Liver (tissue), 9 donors: ENCODE results near the gene CCN5. TPM values are rescaled to one million over a fixed set of nuclear protein-coding genes. Genes with fewer than 3 reads are reported as not detected.

Experiments used
- DNase-seq: peaks from one replicate; pipeline ENCODE4 v3.0.0-alpha.2; 2017; ENCODE audit warnings: low spot score
- H3K27ac ChIP-seq, 2 donors: one replicate each; pipeline ENCODE4 v1.7.0; 2013; ENCODE audit warnings: inconsistent platforms in 2 of 2, low read length in 2 of 2, control low read depth in 1 of 2, low read depth in 1 of 2, mild to moderate bottlenecking in 1 of 2
- H3K27me3 ChIP-seq, 4 donors: one replicate each; pipeline versions ENCODE4 v1.6.1 to v1.7.0; 2013; ENCODE audit warnings: low read length in 3 of 4, inconsistent platforms in 1 of 4, mild to moderate bottlenecking in 1 of 4, moderate library complexity in 1 of 4; ENCODE audit not compliant: control insufficient read depth in 4 of 4, insufficient read depth in 4 of 4
- H3K36me3 ChIP-seq, 4 donors: one replicate each; pipeline versions ENCODE4 v1.6.1 to v1.7.0; 2013; ENCODE audit warnings: low read length in 3 of 4, mild to moderate bottlenecking in 3 of 4, low read depth in 1 of 4, moderate library complexity in 1 of 4; ENCODE audit not compliant: control insufficient read depth in 4 of 4, insufficient read depth in 3 of 4
- H3K4me1 ChIP-seq, 4 donors: one replicate each; pipeline versions ENCODE4 v1.6.1 to v1.7.0; 2013; ENCODE audit warnings: low read length in 3 of 4, mild to moderate bottlenecking in 3 of 4, moderate library complexity in 1 of 4; ENCODE audit not compliant: control insufficient read depth in 4 of 4, insufficient read depth in 4 of 4
- H3K4me3 ChIP-seq, 3 donors: one replicate each; pipeline versions ENCODE4 v1.6.1 to v1.7.0; 2013; ENCODE audit warnings: low read length in 3 of 3, control low read depth in 1 of 3, low read depth in 1 of 3, mild to moderate bottlenecking in 1 of 3
- H3K9ac ChIP-seq, 2 donors: one replicate each; pipeline ENCODE4 v1.7.0; 2013; ENCODE audit warnings: low read length in 2 of 2, mild to moderate bottlenecking in 2 of 2, moderate library complexity in 2 of 2, control low read depth in 1 of 2, low read depth in 1 of 2
- H3K9me3 ChIP-seq, 4 donors: one replicate each; pipeline versions ENCODE4 v1.6.1 to v1.7.0; 2013; ENCODE audit warnings: low read length in 3 of 4; ENCODE audit not compliant: control insufficient read depth in 4 of 4
- ATF3 ChIP-seq: IDR thresholded peaks from 2 replicates; pipeline ENCODE4 v1.6.1; 2016; ENCODE audit warnings: antibody characterized with exemption
- CTCF ChIP-seq: fragments of 150-350 bp; IDR thresholded peaks from 2 replicates; pipeline ENCODE4 v1.5.1; 2017; ENCODE audit warnings: improper control_type of control experiment, low read depth, low read length; ENCODE audit not compliant: missing input control
- EGR1 ChIP-seq, 2 donors: IDR thresholded peaks; 2 replicates each; pipeline ENCODE4 v1.6.1; 2016 to 2018; ENCODE audit warnings: antibody characterized with exemption in 2 of 2, low read depth in 2 of 2
- FOXA2 ChIP-seq: IDR thresholded peaks from 2 replicates; pipeline ENCODE4 v1.6.1; 2016; ENCODE audit warnings: antibody characterized with exemption
- GABPA ChIP-seq, 2 donors: IDR thresholded peaks in 1 of 2; conservative IDR thresholded peaks in 1 of 2; 2 replicates each; pipeline ENCODE4 v1.6.1; 2016; ENCODE audit warnings: antibody characterized with exemption in 2 of 2, mild to moderate bottlenecking in 1 of 2, moderate library complexity in 1 of 2
- HNF4A ChIP-seq, 2 donors: conservative IDR thresholded peaks; 2 replicates each; pipeline ENCODE4 v1.6.1; 2016; ENCODE audit warnings: antibody characterized with exemption in 2 of 2, mild to moderate bottlenecking in 2 of 2
- HNF4G ChIP-seq: IDR thresholded peaks from 2 replicates; pipeline ENCODE4 v1.6.1; 2016; ENCODE audit warnings: antibody characterized with exemption
- JUND ChIP-seq, 2 donors: IDR thresholded peaks; 2 replicates each; pipeline ENCODE4 v1.6.1; 2016; ENCODE audit warnings: antibody characterized with exemption in 2 of 2
- MAX ChIP-seq: IDR thresholded peaks from 2 replicates; pipeline ENCODE4 v1.6.1; 2016; ENCODE audit warnings: antibody characterized with exemption
- NR2F2 ChIP-seq: IDR thresholded peaks from 2 replicates; pipeline ENCODE4 v1.6.1; 2016; ENCODE audit warnings: antibody characterized with exemption
- RAD21 ChIP-seq, 2 donors: IDR thresholded peaks; 2 replicates each; pipeline ENCODE4 v1.6.1; 2016; ENCODE audit warnings: antibody characterized with exemption in 2 of 2, mild to moderate bottlenecking in 2 of 2
- REST ChIP-seq: IDR thresholded peaks from 2 replicates; pipeline ENCODE4 v1.6.1; 2016; ENCODE audit warnings: antibody characterized with exemption, mild to moderate bottlenecking
- RXRA ChIP-seq, 2 donors: IDR thresholded peaks; 2 replicates each; pipeline ENCODE4 v1.6.1; 2017 to 2018; ENCODE audit warnings: antibody characterized with exemption in 2 of 2, mild to moderate bottlenecking in 1 of 2
- SP1 ChIP-seq: IDR thresholded peaks from 2 replicates; pipeline ENCODE4 v1.6.1; 2018; ENCODE audit warnings: antibody characterized with exemption, mild to moderate bottlenecking
- TAF1 ChIP-seq: conservative IDR thresholded peaks from 2 replicates; pipeline ENCODE4 v1.6.1; 2016; ENCODE audit warnings: antibody characterized with exemption, mild to moderate bottlenecking
- YY1 ChIP-seq: IDR thresholded peaks from 2 replicates; pipeline ENCODE4 v1.6.1; 2016; ENCODE audit warnings: antibody characterized with exemption, mild to moderate bottlenecking
- ZBTB33 ChIP-seq: IDR thresholded peaks from 2 replicates; pipeline ENCODE4 v1.6.1; 2016; ENCODE audit warnings: antibody characterized with exemption
- WGBS: extraction: QIAGEN DNeasy Blood & Tissue Kit; methylation state at CpG from one replicate; pipeline ENCODE4 v1.1.7; 2013; 5-methylcytosine and 5-hydroxymethylcytosine counted together
- polyA plus RNA-seq, 2 donors: library from polyadenylated mRNA; stranded (reverse) in 1 of 2; unstranded in 1 of 2; fragments of 200-250 nt in 1 of 2; fragments of >200 nt in 1 of 2; fragmentation: Nextera tagmentation in 1 of 2; extraction: Ambion mirVana in 1 of 2; gene quantifications; one replicate each; pipeline versions ENCODE4 v1.2.1 to v1.2.3, GENCODE V29; 2013 to 2015
- total RNA-seq, 2 donors: library from RNA; depleted of rRNA; stranded (reverse); fragments of >200 nt; gene quantifications; one replicate each; pipeline ENCODE4 v1.2.3, GENCODE V29; 2014
- donor health status: healthy.
- donor health status: healthy.
- donor health status: healthy.
- donor health status: healthy.
- donor health status: healthy.

Gene CCN5
- total and polyA plus RNA-seq, 4 donors, result 1.2 to 3.6 (median 1.9) TPM; not detected in 1

GRCh38 chr20:44736170-44737021 lies 21.2 kb downstream of the CCN5 start:
- Histone ChIP-seq H3K9ac (no peak overlapping the region), H3K27me3 (no peaks in the 10 kb centered on the region), H3K36me3 (no peaks in the 10 kb centered on the region), H3K27ac (no peak overlapping the region), H3K4me3 (peak overlapping the region in 1 of 3 donors; percentile 12), H3K9me3 (no peaks in the 10 kb centered on the region), H3K4me1 (peaks cover 0 to 4% (median 0%) of the 10 kb centered on the region in 4 donors)
- WGBS, result 16% methylated on average over 6 of the region's 6 CpGs
- TF ChIP-seq ZBTB33, result no peak
- TF ChIP-seq HNF4A (conservative IDR thresholded peaks at IDR 0.05), result peak; percentile 82 to 83
- peak; percentile 24 to 56 for TF ChIP-seq RXRA (IDR thresholded peaks at IDR 0.05)
- no peak for TF ChIP-seq EGR1 (IDR thresholded peaks at IDR 0.05; ENCODE audit: low read depth in 2 of 2)
- TF ChIP-seq SP1, result peak; percentile 62
- peak; percentile 70 for TF ChIP-seq MAX
- TF ChIP-seq GABPA (IDR thresholded peaks at IDR 0.05 in 1 of 2, conservative IDR thresholded peaks at IDR 0.05 in 1 of 2), result peak; percentile 43 to 80
- TF ChIP-seq JUND (IDR thresholded peaks at IDR 0.05), result no peak
- no peak for TF ChIP-seq FOXA2
- no peak for TF ChIP-seq TAF1
- peak in 1 of 2 donors; percentile 28 for TF ChIP-seq RAD21 (IDR thresholded peaks at IDR 0.05)
- no peak for TF ChIP-seq NR2F2
- TF ChIP-seq HNF4G, result peak; percentile 64
- peak; percentile 90 for TF ChIP-seq YY1
- TF ChIP-seq CTCF, result no peak
- TF ChIP-seq ATF3, result no peak
- TF ChIP-seq REST, result no peak
- peak; percentile 37 for DNase-seq
